Lower leg skin (tissue), 4 donors: ENCODE results near the gene POR. TPM values are rescaled to one million over a fixed set of nuclear protein-coding genes. Genes with fewer than 3 reads are reported as not detected.
"Not testable (repeated sequence)": the region's sequence is repeated elsewhere in the genome, so short reads cannot be mapped to it uniquely, and the experiment has no call there.

Experiments used
- DNase-seq, 2 donors: peaks; one replicate each; pipeline ENCODE4 v3.0.0-alpha.2; 2019; ENCODE audit warnings: low spot score in 2 of 2
- H3K4me3 ChIP-seq: fragments of 200-600 bp; sonication (generic); 2 replicates; pipeline ENCODE4 v1.5.1; 2017; ENCODE audit warnings: mild to moderate bottlenecking, low read depth; ENCODE audit not compliant: poor library complexity, severe bottlenecking
- POLR2A ChIP-seq, 2 donors: fragments of 450-650 bp; IDR thresholded peaks; one replicate each; pipeline ENCODE4 v1.6.1; 2016 to 2017; ENCODE audit warnings: antibody characterized with exemption in 2 of 2, mild to moderate bottlenecking in 1 of 2, moderate library complexity in 1 of 2
- WGBS, 2 donors: methylation state at CpG; one replicate each; pipeline ENCODE4 v1.1.5; 2018; 5-methylcytosine and 5-hydroxymethylcytosine counted together
- intact Hi-C: fragments of 100-400 bp; cut with DNase I; formaldehyde crosslinking; loops from one replicate; pipeline ENCODE4 v1.15.0; 2023; ENCODE audit warnings: low total_unique reads
- total RNA-seq, 4 donors: library from RNA; depleted of rRNA; stranded (reverse); fragments of >200 nt; gene quantifications; one replicate each; pipeline ENCODE4 v1.1.0, GENCODE V29; 2016
- TF ChIP-seq, protein P1 (sequence below), 3 donors: fragments of 450-650 bp; IDR thresholded peaks; one replicate each; pipeline ENCODE4 v1.5.1; 2016; ENCODE audit warnings: antibody characterized with exemption in 3 of 3, mild to moderate bottlenecking in 3 of 3, moderate library complexity in 2 of 3

POR gene
- total RNA-seq, 4 donors from 2014 or later: 77.4 to 129 (median 97.0) TPM

DNA sequence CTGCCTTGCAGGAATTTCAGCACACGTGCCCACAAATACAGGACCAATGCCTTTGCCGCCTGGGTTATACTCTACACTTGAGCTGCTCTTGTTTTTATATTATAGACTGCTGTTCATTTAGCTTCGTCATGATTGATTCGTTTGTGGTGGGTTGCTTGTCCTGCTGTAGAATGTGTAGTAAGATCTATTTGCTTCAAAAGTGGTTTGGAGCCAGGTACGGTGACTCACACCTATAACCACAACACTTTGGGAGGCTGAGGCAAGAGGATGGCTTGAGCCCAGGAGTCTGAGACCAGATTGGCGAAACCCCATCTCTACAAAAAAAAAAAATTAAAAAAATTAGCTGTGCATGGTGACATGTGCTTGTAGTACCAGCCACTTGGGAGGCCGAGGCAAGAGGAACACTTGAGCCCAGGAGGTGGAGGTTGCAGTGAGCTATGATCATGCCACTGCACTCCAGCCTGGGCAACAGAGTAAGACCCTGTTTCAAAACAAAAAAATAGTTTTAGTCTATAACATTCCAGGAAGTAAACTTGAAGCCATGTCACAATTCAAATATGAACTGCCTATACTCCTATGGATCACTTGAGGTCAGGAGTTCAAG is 45.1 kb upstream of the POR start:
- H3K4me3 ChIP-seq: no peak overlapping the region
- TF ChIP-seq, protein P1, sequence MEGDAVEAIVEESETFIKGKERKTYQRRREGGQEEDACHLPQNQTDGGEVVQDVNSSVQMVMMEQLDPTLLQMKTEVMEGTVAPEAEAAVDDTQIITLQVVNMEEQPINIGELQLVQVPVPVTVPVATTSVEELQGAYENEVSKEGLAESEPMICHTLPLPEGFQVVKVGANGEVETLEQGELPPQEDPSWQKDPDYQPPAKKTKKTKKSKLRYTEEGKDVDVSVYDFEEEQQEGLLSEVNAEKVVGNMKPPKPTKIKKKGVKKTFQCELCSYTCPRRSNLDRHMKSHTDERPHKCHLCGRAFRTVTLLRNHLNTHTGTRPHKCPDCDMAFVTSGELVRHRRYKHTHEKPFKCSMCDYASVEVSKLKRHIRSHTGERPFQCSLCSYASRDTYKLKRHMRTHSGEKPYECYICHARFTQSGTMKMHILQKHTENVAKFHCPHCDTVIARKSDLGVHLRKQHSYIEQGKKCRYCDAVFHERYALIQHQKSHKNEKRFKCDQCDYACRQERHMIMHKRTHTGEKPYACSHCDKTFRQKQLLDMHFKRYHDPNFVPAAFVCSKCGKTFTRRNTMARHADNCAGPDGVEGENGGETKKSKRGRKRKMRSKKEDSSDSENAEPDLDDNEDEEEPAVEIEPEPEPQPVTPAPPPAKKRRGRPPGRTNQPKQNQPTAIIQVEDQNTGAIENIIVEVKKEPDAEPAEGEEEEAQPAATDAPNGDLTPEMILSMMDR (IDR thresholded peaks at IDR 0.05): no peak
- intact Hi-C loops: loop anchor here (5.0 to 10.0 kb wide), 3 partner anchors 55 to 265 kb away; no protein-coding TSS in a partner anchor
- WGBS, 2 donors: 70 to 74% methylated on average over 7 of the region's 7 CpGs
- no peak for DNase-seq

DNA sequence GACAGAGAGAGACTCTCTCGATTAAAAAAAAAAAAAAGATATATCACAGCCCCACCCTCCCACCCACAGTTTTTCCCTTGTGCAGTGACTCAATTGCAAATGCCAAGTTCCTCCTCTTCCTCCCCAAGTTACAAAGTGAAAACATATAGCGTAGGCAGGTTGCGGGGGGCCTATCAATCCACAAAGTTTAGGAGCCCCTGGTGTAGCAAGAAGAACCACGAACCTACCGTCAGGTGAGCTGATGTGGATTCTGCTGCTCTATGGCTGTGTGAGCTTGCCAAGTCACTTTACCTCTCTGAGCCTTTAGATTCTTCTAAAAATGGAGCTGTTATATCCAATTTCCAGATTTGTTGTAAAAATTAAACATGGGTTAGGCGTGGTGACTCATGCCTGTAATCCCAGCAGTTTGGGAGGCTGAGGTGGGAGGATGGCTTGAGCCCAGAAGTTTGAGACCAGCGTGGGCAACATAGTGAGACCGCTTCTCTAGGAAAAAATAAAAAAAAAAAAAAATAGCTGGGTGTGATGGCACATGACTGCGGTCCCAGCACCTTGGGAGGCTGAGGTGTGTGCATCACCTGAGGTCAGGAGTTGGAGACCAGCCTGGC is 44.3 kb upstream of the POR start:
- TF ChIP-seq, protein P1 (IDR thresholded peaks at IDR 0.05): no peak
- TF ChIP-seq POLR2A (IDR thresholded peaks at IDR 0.05): no peak
- intact Hi-C loops: no loop called here
- DNase-seq: no peak
- no peak overlapping the region for H3K4me3 ChIP-seq
- 84 to 86% methylated on average over 9 of the region's 9 CpGs for WGBS, 2 donors

DNA sequence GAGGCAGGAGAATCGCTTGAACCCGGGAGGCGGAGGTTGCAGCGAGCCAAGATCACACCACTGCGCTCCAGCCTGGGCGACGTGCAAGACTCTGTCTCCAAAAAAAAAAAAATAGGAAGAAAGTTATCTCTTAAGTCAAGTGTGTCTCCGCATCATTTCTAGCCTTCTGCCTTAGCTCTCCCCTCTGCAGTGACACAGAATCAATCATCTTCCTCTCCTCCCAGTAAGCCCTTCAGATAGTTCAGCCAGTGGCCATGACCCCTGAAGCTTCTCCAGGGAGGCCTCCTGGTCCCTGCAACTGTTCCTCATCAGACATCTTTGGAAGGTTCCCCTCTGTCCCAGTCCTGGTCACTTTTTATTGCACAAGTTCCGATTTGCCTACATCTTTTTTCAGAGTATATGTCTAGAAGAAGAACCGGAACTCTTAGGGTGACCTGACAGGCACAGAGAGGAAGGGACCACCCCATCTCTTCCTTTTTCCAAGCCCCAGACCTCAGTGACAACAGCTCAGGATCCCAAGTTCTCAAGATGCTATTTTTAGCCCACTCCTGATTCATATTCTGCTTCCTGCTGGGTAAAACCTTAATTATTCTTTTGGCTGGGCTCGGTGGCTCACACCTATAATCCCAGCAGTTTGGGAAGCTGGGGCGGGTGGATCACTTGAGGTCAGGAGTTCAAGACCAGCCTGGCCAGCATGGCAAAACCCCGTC is 42.7 kb upstream of the POR start:
- no peak for TF ChIP-seq POLR2A (IDR thresholded peaks at IDR 0.05)
- TF ChIP-seq, protein P1 (IDR thresholded peaks at IDR 0.05): no peak
- intact Hi-C loops: no loop called here
- no peak for DNase-seq
- 58 to 68% methylated on average over 13 of the region's 13 CpGs for WGBS, 2 donors
- no peak overlapping the region for H3K4me3 ChIP-seq

DNA sequence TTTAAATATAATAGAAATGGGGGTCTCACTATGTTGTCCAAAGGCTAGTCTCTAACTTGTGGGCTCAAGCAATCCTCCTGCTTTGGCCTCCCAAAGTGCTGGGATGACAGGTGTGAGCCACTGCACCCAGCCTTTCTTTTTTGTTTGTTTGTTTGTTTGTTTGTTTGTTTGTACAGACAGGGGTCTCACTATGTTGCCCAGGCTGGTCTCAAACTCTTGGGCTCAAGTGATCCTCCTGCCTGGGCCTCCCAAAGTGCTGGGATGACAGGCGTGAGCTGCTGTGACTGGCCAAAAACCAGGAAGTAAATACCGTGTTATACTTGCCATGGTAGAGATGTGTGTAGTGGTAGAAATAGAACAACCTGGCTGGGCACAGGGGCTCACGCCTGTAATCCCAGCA is 40.8 kb upstream of the POR start:
- intact Hi-C loops, H3K4me3 ChIP-seq, DNase-seq: not testable (repeated sequence)
- 82 to 83% methylated on average over 3 of the region's 3 CpGs for WGBS, 2 donors

DNA sequence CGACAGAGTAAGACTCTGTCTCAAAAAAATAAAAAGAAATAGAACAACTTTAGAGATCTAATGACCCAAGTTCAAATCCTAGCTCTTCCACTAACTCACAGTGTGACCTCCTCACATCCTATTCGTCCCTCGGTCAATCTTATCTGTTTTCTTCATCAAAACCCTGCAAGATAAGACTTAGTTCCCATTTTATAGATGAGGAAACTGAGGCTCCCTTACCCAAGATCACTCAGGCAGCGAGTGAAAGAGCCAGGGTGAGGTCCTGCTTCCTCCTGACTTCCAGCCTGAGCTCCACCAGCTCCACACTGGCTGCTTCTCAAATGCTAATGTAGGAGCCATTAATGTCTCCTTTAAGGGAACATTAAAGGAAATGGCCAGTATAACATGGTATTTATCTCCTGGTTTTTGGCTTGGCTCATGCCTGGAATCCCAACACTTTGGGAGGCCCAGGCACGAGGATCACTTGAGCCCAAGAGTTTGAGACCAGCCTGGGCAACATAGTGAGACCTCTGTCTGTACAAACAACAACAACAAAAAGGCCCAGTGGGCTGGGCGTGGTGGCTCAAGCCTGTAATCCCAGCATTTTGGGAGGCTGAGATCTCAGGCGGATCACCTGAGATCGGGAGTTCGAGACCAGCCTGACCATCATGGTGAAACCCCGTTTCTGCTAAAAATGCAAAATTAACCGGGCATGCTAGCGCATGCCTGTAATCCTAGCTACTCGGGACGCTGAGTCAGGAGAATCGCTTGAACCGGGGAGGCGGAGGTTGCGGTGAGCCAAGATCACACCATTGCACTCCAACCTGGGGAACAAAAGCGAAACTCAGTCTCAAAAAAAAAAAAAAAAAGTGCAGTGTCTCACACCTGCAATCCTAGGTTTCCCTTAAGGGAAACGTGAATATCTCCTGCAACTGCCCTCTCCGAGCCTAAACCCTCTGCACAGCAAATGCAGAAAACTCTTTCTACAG is 39.6 kb upstream of the POR start:
- WGBS, 2 donors: 62 to 69% methylated on average over 21 of the region's 21 CpGs
- H3K4me3 ChIP-seq: no peak overlapping the region
- intact Hi-C loops: no loop called here
- TF ChIP-seq, protein P1 (IDR thresholded peaks at IDR 0.05): no peak
- TF ChIP-seq POLR2A (IDR thresholded peaks at IDR 0.05): no peak
- DNase-seq: no peak
